Keratinocyte (primary cell): ENCODE data around the gene FZD2. TPM values are rescaled to one million over a fixed set of nuclear protein-coding genes. Genes with fewer than 3 reads are reported as not detected.
A peak's percentile ranks its signal among the peaks of the same experiment; 100 is the strongest.

ENCODE experiments used
- DNase-seq: peaks from one replicate; pipeline ENCODE4 v3.0.0-alpha.2; 2011; ENCODE audit warnings: low read depth, missing footprints, low spot score
- FAIRE-seq: peaks from 2 replicates; lab custom pipeline; 2011; peaks lifted over from hg19 to GRCh38; lab: Jason Lieb, UNC
- H2AFZ ChIP-seq: 2 replicates; pipeline ENCODE4 v1.6.0; 2012; ENCODE audit warnings: low read length, control low read depth, inconsistent platforms; ENCODE audit not compliant: control insufficient read depth
- H3K27ac ChIP-seq: 2 replicates; pipeline ENCODE4 v1.5.1; 2011; ENCODE audit warnings: low read length; ENCODE audit not compliant: control insufficient read depth, insufficient read depth
- H3K27me3 ChIP-seq: 3 replicates; pipeline ENCODE4 v1.6.0; 2011; ENCODE audit warnings: low read length; ENCODE audit not compliant: control insufficient read depth, insufficient read depth; ENCODE audit errors: extremely low read depth
- H3K36me3 ChIP-seq, 2 experiments: 2 replicates in 1 of 2; 3 replicates in 1 of 2; pipeline ENCODE4 v1.5.1; 2011; ENCODE audit warnings: low read length in 2 of 2, mild to moderate bottlenecking in 1 of 2; ENCODE audit not compliant: control insufficient read depth in 2 of 2, insufficient read depth in 2 of 2; ENCODE audit errors: extremely low read depth in 1 of 2
- H3K4me1 ChIP-seq: 3 replicates; pipeline ENCODE4 v1.5.1; 2011; ENCODE audit warnings: low read length; ENCODE audit not compliant: control insufficient read depth, insufficient read depth; ENCODE audit errors: extremely low read depth
- H3K4me2 ChIP-seq: 3 replicates; pipeline ENCODE4 v1.6.0; 2011; ENCODE audit warnings: low read depth, low read length; ENCODE audit not compliant: control insufficient read depth, insufficient read depth; ENCODE audit errors: extremely low read depth
- H3K4me3 ChIP-seq, 3 experiments: fragments of 200-600 bp in 1 of 3; sonication (generic) in 1 of 3; 2 replicates in 2 of 3; 3 replicates in 1 of 3; pipeline ENCODE4 v1.5.1; 2011 to 2016; ENCODE audit warnings: low read length in 3 of 3, mild to moderate bottlenecking in 3 of 3, control low read depth in 2 of 3, inconsistent platforms in 1 of 3, low read depth in 1 of 3, mixed read lengths in 1 of 3, mixed run types in 1 of 3, moderate library complexity in 1 of 3; ENCODE audit not compliant: control insufficient read depth in 2 of 3, insufficient read depth in 2 of 3; ENCODE audit errors: extremely low read depth in 1 of 3
- H3K79me2 ChIP-seq: 2 replicates; pipeline ENCODE4 v1.6.0; 2012; ENCODE audit warnings: low read length; ENCODE audit not compliant: control insufficient read depth, insufficient read depth
- H3K9ac ChIP-seq: 3 replicates; pipeline ENCODE4 v1.6.0; 2011; ENCODE audit warnings: low read length; ENCODE audit not compliant: control insufficient read depth, insufficient read depth; ENCODE audit errors: extremely low read depth
- H3K9me1 ChIP-seq: 3 replicates; pipeline ENCODE4 v1.6.0; 2011; ENCODE audit warnings: low read length; ENCODE audit not compliant: control insufficient read depth, insufficient read depth; ENCODE audit errors: extremely low read depth
- H3K9me3 ChIP-seq: 2 replicates; pipeline ENCODE4 v1.5.1; 2012; ENCODE audit warnings: low read depth, low read length; ENCODE audit not compliant: control insufficient read depth
- H4K20me1 ChIP-seq: 3 replicates; pipeline ENCODE4 v1.6.0; 2011; ENCODE audit warnings: low read length; ENCODE audit not compliant: control insufficient read depth, insufficient read depth; ENCODE audit errors: extremely low read depth
- CTCF ChIP-seq, 3 experiments: IDR thresholded peaks in 1 of 3; conservative IDR thresholded peaks in 1 of 3; optimal IDR thresholded peaks in 1 of 3; 2 replicates in 2 of 3; 3 replicates in 1 of 3; pipeline versions ENCODE3 to v1.5.1; 2011; ENCODE audit warnings: low read length in 3 of 3, mild to moderate bottlenecking in 3 of 3, moderate library complexity in 2 of 3, control low read depth in 1 of 3, inconsistent platforms in 1 of 3; ENCODE audit not compliant: insufficient read depth in 2 of 3; ENCODE audit errors: extremely low read depth in 1 of 3
- EZH2 ChIP-seq: IDR thresholded peaks from one replicate; pipeline ENCODE4 v1.6.1; 2012; ENCODE audit warnings: inconsistent platforms, mild to moderate bottlenecking, low read length, moderate library complexity
- dilution Hi-C: fragments of 300-500 bp; cut with MboI; formaldehyde crosslinking; loops from one replicate; pipeline ENCODE4 v1.7.0; 2020; ENCODE audit warnings: low sequenced_read_pairs; ENCODE audit not compliant: extremely low pct_ligation_motif_present
- polyA plus RNA-seq, 5 experiments: library from polyadenylated mRNA; depleted of rRNA in 3 of 5; stranded (reverse) in 3 of 5; stranded (forward) in 1 of 5; unstranded in 1 of 5; fragments of >200 nt; gene quantifications; 1 replicate in 1 of 5; 2 replicates in 3 of 5; 3 replicates in 1 of 5; pipeline versions ENCODE4 v1.2.1 to v1.2.3, GENCODE V29; 2011 to 2012; ENCODE audit warnings: missing spikeins in 2 of 5, low read depth in 1 of 5, low replicate concordance in 1 of 5

The FZD2 gene
- polyA plus RNA-seq, 1 donor (not counting 4 experiments of a cell fraction or from before 2014, with no cell fraction given) = 2.6 TPM

GRCh38 chr17:44555099-44555498 is 2.2 kb upstream of the FZD2 start:
- H3K9me1 ChIP-seq = no peaks in the 10 kb centered on the region
- H3K79me2 ChIP-seq = peaks cover 6% of the 10 kb centered on the region
- FAIRE-seq (no peak), DNase-seq (no peak)
- H3K9me3 ChIP-seq = no peaks in the 10 kb centered on the region
- H3K27ac ChIP-seq = no peak overlapping the region
- dilution Hi-C loops = no loop called here
- peaks cover 19% of the 10 kb centered on the region for H3K4me1 ChIP-seq
- H2AFZ ChIP-seq = no peak overlapping the region
- no peaks in the 10 kb centered on the region for H3K27me3 ChIP-seq
- no peak for TF ChIP-seq EZH2
- TF ChIP-seq CTCF (optimal IDR thresholded peaks at IDR 0.05 in 1 of 3, IDR thresholded peaks at IDR 0.05 in 1 of 3, conservative IDR thresholded peaks at IDR 0.05 in 1 of 3; ENCODE audit: extremely low read depth in 1 of 3, insufficient read depth in 2 of 3, low read length in 3 of 3) = no peak
- H3K36me3 ChIP-seq = no peaks in the 10 kb centered on the region
- no peak overlapping the region for H3K9ac ChIP-seq
- no peak overlapping the region for H3K4me3 ChIP-seq
- no peak overlapping the region for H3K4me2 ChIP-seq
- H4K20me1 ChIP-seq = no peaks in the 10 kb centered on the region

- Histone ChIP-seq H3K4me2 (peak overlapping the region; percentile 93), H3K4me1 (peaks cover 19% of the 10 kb centered on the region), H4K20me1 (no peaks in the 10 kb centered on the region), H3K9me1 (no peaks in the 10 kb centered on the region), H3K9ac (peak overlapping the region; percentile 85), H3K9me3 (no peaks in the 10 kb centered on the region), H3K27ac (peak overlapping the region; percentile 80), H3K4me3 (peak overlapping the region; percentile 53 to 84 (median 84)), H2AFZ (peak overlapping the region; percentile 81), H3K27me3 (no peaks in the 10 kb centered on the region), H3K79me2 (peaks cover 6% of the 10 kb centered on the region), H3K36me3 (no peaks in the 10 kb centered on the region)
- DNase-seq (no peak), FAIRE-seq (peak; percentile 77)
- no peak for TF ChIP-seq EZH2
- no peak for TF ChIP-seq CTCF (optimal IDR thresholded peaks at IDR 0.05 in 1 of 3, IDR thresholded peaks at IDR 0.05 in 1 of 3, conservative IDR thresholded peaks at IDR 0.05 in 1 of 3; ENCODE audit: extremely low read depth in 1 of 3, insufficient read depth in 2 of 3, low read length in 3 of 3)
- dilution Hi-C loops = no loop called here
Observed at GRCh38 chr17:44556166-44556831, 985 bp upstream of the FZD2 start.
